Spleen (tissue), 7 donors: ENCODE data around the gene DCTN4.

Experiments
- CTCF ChIP-seq, 11 experiments: fragments of 200-600 bp in 7 of 11; fragments of 450-650 bp in 4 of 11; sonication (generic) in 4 of 11; IDR thresholded peaks in 8 of 11; conservative IDR thresholded peaks in 3 of 11; 1 replicate in 7 of 11; 2 replicates in 4 of 11; pipeline versions ENCODE4 v1.4.0 to v1.8.0; 2016 to 2021; ENCODE audit warnings: antibody characterized with exemption in 11 of 11, inconsistent platforms in 4 of 11, mild to moderate bottlenecking in 1 of 11
- POLR2A ChIP-seq, 3 donors: fragments of 450-650 bp; IDR thresholded peaks; one replicate each; pipeline ENCODE4 v1.5.1; 2017; ENCODE audit warnings: antibody characterized with exemption in 3 of 3, mild to moderate bottlenecking in 1 of 3
- donor health status: DM: no; HTN: no; CAD: no; lungs with moderate emphysema.
- donor health status: DM: no; HTN: no; CAD: no.
- donor health status: DM: no; HTN: no; CAD: no.

- TF ChIP-seq CTCF (IDR thresholded peaks at IDR 0.05 in 8 of 11, conservative IDR thresholded peaks at IDR 0.05 in 3 of 11) (no peak), POLR2A (IDR thresholded peaks at IDR 0.05) (no peak)
Measured at GRCh38 chr5:150674341-150674821, 84.4 kb downstream of the DCTN4 start.
